Measurements from ENCODE around the gene TCN2.
A peak's percentile ranks its signal among the peaks of the same experiment; 100 is the strongest.
"Not testable (repeated sequence)": the region's sequence is repeated elsewhere in the genome, so short reads cannot be mapped to it uniquely, and the experiment has no call there.

Gene TCN2

DNA sequence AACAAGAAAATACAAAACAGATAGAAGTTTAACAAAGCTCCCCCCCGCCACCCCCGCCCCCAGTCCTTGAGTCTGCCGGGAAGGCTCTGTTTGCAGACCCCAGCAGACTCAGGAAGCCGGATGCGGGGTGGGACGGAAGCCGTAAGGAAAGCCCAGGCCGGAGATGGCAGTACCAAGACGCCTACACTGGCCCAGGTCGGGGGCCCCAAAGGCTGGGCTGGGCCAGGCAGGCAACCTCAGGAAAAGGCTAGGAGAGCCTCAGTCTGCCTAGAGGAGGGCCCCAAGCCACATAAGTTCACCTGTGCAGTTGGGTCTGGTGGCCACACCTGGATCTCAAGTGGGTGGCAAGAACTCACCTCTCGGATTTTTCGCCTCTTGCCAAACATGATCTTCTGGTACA, 28.5 kb upstream of the TCN2 start:
- DNase-seq (ENCODE audit: low spot score) = no peak

DNA sequence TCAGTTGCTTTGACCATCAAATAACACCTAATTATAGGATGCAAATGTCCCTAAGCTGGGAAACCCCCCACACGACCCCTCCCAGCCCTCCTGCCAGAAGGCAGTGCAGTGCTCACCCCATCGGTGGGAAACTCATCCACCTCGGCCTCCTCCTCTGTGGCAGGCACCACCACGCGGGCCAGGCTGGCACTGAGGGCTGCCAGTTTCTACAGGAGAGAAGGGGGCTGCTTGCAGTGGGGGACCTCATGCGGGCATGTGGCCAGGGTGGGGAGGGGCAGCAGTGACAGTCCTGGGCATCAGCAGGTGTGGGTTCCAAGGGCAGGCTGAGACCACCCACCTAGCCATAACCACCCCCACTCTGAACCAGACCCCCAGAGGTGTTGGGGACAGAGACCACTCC, 26.1 kb upstream of the TCN2 start:
- no peak for DNase-seq (ENCODE audit: low spot score)

DNA sequence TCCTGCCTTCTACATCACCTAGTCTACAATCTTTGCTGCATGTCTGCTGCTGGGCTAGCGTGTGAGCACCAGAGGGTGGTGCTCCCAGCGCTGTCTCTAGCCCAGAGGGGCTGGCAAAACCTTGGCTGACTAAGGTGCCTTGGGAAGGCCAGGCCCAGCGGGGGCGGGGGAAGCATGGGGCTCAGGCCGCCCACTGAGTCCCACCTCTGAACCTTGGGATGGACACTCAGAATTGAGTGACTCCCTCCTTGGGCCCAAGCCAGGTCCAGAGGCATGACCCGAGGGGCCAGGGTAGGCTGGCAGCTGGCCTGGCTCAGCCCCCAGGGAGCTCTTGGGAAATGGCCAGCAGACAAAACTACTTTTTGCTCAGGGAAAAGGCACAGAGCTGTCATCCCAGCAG, 24.9 kb upstream of the TCN2 start:
- no peak for DNase-seq (ENCODE audit: low spot score)

DNA sequence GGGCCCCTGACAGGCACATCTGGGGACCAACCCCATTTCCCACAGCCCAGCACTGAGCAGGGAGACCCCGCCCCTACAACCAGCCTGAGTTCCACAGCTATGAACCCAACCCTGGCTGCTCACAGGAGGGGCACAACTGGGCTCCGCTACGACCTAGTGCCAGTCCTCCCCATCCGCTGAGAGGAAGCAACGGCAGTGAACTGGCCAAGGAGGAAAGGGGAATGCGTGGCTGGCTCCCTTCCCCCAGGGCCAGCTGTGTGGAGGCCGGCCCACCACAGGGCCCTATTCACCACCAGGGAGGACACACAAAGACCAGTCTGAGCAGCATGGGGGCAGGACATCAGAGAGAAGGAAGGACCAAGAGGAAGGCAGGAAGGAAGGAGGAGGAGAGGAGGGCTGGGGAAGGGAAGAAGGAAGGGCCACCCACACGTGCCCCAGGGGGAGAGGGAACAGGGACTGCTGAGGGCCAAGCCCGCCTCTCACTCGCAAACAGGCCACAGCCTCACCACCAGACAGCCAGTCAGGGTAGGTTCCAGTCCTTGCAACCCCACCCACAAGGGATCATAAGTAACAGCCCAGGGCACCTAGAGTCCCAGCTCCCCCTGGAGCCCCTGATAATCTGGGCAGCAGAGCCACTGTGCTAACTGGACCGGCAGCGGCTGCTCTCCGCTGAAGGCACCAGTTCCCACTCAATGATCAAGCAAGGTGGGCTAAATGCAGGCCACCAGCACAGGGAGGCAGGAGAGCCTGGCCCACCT, 24.0 kb upstream of the TCN2 start:
- no peak for DNase-seq (ENCODE audit: low spot score)

DNA sequence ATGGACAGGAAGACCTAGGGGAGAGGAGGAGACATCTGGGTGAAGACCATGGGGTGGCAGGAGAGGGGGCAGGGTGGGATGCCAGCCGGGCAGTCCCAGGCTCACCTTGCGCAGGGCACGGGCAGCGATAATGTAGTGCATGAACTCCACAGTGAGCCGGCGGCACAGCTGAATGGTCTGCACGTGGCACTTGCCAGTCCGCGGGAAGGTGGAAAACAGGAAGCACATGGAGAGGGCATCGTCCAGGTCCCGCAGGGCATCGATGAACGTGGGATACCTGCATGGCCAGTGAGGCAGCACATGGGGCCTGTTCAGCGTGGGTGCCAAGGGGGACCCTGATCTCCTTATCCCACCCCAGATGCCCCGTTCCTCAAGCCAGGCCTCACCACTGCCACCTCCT, 22.5 kb upstream of the TCN2 start:
- DNase-seq (ENCODE audit: low spot score) = no peak

- DNase-seq (ENCODE audit: low spot score) = no peak
Measured at GRCh38 chr22:30586414-30586813, 20.6 kb upstream of the TCN2 start.

GRCh38 chr22:30591191-30591587, 15.8 kb upstream of the TCN2 start:
- DNase-seq (ENCODE audit: low spot score) = peak; percentile 29

GRCh38 chr22:30591588-30592359, 15.2 kb upstream of the TCN2 start, which contains the start of gene PES1:
Gene PES1, minus strand, starts transcription at chr22:30591910. Its CDS starts 77 bp downstream, at chr22:30591833.
- DNase-seq (ENCODE audit: low spot score) = peak; percentile 99

GRCh38 chr22:30592360-30592713, 14.6 kb upstream of the TCN2 start:
- not testable (repeated sequence) for DNase-seq (ENCODE audit: low spot score)

DNA sequence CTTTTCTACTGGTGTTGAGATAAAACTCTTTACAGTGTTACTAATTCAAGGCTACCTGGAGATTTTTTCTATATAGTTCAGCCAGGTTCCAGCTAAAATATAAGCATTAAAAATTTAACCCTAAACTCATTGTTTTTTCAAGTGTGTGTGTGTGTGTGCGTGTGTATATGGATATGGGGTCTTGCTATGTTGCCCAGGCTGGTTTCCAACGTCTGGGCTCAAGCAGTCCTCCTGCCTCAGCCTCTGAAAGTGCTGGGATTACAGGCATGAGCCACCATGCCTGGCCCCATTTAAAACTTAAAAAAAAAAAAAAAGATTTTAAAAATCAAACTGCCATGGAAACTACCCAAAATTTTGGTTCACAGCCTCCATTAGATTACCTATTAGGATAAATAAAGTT, 10.8 kb upstream of the TCN2 start:
- DNase-seq (ENCODE audit: low spot score) = no peak

DNA sequence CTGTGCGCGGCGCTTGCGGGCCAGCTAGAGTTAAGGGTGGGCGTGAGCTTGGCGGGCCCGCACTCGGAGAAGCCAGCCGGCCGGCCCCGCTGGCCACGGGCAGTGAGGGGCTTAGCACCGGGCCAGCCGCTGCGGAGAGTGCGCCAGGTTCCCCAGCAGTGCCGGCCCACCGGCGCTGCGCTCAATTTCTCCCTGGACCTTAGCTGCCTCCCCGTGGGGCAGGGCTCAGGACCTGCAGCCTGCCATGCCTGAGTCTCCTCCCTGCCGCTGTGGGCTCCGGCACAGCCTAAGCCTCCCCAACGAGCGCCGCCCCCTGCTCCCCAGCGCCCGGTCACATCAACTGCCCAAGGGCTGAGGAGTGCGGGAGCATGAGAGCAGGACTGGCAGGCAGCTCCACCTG, 10.1 kb upstream of the TCN2 start:
- DNase-seq (ENCODE audit: low spot score) = no peak

GRCh38 chr22:30598986-30599385, 8.0 kb upstream of the TCN2 start:
- no peak for DNase-seq (ENCODE audit: low spot score)

DNA sequence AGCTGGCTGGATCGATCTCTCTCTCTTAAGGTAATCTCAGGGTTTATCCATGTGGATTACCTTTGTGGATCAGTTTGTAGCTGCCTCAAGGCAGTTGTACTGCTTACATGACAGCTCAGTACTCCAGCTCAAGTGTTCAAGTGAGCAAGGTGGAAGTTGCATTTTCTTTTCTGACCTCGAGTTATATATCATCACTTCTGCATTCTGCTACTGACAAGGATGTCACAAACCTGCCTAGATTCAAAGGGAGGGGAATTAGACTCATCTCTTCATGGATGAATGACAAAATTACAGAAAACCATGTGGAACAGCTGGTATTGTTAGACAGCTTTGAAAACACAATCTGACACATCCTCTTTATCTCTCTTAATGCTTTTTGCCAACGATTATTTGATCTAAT, 6.1 kb upstream of the TCN2 start:
- DNase-seq (ENCODE audit: low spot score) = no peak

DNA sequence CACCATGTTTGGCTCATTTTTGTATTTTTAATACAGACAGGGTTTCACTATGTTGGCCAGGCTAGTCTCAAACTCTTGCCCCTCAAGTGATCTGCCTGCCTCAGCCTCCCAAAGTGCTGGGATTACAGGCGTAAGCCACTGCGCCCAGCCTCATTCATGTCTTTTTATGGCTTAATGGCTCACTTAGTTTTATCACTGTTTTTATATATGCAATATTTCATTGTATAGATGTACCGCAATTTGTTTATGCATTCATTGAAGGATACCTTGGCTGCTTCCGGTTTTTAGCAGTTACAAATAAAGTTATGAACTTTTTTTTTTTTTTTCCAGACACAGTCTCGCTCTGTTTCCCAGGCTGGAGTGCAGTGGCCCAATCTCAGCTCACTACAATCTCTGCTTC, 5.5 kb upstream of the TCN2 start:
- no peak for DNase-seq (ENCODE audit: low spot score)

GRCh38 chr22:30602049-30602448, 4.9 kb upstream of the TCN2 start:
- no peak for DNase-seq (ENCODE audit: low spot score)

DNA sequence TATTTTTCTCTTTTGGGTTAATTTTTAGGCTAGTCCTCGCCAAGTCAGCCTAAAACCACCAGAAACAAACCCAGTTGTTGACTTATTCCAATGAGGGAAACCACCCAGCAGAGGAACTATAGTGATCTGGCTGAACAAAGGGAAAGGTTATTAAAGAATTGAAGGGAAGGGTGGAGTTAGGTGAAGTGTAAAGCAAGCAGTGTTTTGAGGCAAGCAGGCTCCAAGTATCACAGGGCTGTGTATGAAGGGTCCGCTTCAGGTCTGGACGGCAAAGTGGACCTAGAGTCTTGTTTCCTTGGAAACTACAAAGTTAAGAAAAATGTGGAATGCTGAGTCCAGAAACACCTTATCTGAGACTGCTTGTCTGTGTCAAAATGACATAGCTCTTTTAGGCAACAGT, 3.2 kb upstream of the TCN2 start:
- DNase-seq (ENCODE audit: low spot score) = no peak

GRCh38 chr22:30604723-30605122, 2.3 kb upstream of the TCN2 start:
- no peak for DNase-seq (ENCODE audit: low spot score)

- peak; percentile 58 for DNase-seq (ENCODE audit: low spot score)
Measured at GRCh38 chr22:30605449-30606110, 1.4 kb upstream of the TCN2 start.

- no peak for DNase-seq (ENCODE audit: low spot score)
Measured at GRCh38 chr22:30607300-30607930, 441 bp downstream of the TCN2 start.

- no peak for DNase-seq (ENCODE audit: low spot score)
Measured at GRCh38 chr22:30607939-30608338, 965 bp downstream of the TCN2 start.

GRCh38 chr22:30609260-30610185, 2.5 kb downstream of the TCN2 start:
- peak; percentile 94 for DNase-seq (ENCODE audit: low spot score)

DNA sequence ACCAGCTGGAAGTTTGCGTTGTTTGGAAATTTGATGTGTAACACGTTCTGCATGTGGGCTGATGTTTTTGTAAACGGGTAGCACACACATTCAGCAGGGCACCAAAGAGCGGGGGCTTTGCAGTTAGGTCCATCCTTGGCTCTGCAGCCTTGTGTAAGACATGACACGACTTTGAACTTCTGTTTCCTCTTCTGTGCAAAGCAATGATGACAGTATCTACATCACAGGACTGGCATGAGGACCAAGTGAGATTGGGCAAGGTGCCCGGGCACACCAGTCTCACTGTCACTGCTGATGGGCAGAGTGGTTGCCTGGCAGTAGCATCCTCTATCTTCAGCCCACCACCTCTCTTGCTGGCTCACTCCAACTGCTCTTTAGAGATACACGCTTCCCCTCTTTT, 3.3 kb downstream of the TCN2 start:
- DNase-seq (ENCODE audit: low spot score) = no peak

Data from AG08395 (cell line).